Neural cell (in vitro differentiated cells): ENCODE data around the gene AKR1C4.

Experiments
- EP300 ChIP-seq: fragments of 450-650 bp; conservative IDR thresholded peaks from 2 replicates; pipeline ENCODE4 v1.6.1; 2014; ENCODE audit warnings: antibody characterized with exemption, mild to moderate bottlenecking, moderate library complexity; ENCODE audit not compliant: poor library complexity, severe bottlenecking
- EZH2 ChIP-seq: fragments of 200-600, 300-800 bp; shearing (Covaris generic), sonication (generic); IDR thresholded peaks from 2 replicates; pipeline ENCODE4 v1.6.1; 2014; ENCODE audit warnings: antibody characterized with exemption, low read length, borderline replicate concordance, mild to moderate bottlenecking; ENCODE audit not compliant: insufficient read depth, poor library complexity, severe bottlenecking
- MXI1 ChIP-seq: fragments of 450-650 bp; conservative IDR thresholded peaks from 2 replicates; pipeline ENCODE4 v1.6.1; 2014; ENCODE audit warnings: antibody characterized with exemption, mild to moderate bottlenecking; ENCODE audit not compliant: poor library complexity, severe bottlenecking
- POLR2AphosphoS5 ChIP-seq: IDR thresholded peaks from 2 replicates; pipeline ENCODE4 v1.6.1; 2012
- RAD21 ChIP-seq: fragments of 450-650 bp; conservative IDR thresholded peaks from 2 replicates; pipeline ENCODE4 v1.6.1; 2014; ENCODE audit warnings: antibody characterized with exemption, mild to moderate bottlenecking, moderate library complexity
- SMC3 ChIP-seq: fragments of 450-650 bp; conservative IDR thresholded peaks from 2 replicates; pipeline ENCODE4 v1.6.1; 2014; ENCODE audit warnings: antibody characterized with exemption, mild to moderate bottlenecking, moderate library complexity; ENCODE audit not compliant: poor library complexity
- TAF1 ChIP-seq: IDR thresholded peaks from 2 replicates; pipeline ENCODE4 v1.6.1; 2012; ENCODE audit warnings: low read depth
- TF ChIP-seq, protein P1 (sequence below): fragments of 450-650 bp; IDR thresholded peaks from 2 replicates; pipeline ENCODE4 v1.5.1; 2014; ENCODE audit warnings: antibody characterized with exemption, mild to moderate bottlenecking, moderate library complexity; ENCODE audit not compliant: poor library complexity, severe bottlenecking
- TF ChIP-seq, protein P2 (sequence below): IDR thresholded peaks from 2 replicates; pipeline ENCODE4 v1.6.1; 2012; ENCODE audit warnings: borderline replicate concordance

DNA sequence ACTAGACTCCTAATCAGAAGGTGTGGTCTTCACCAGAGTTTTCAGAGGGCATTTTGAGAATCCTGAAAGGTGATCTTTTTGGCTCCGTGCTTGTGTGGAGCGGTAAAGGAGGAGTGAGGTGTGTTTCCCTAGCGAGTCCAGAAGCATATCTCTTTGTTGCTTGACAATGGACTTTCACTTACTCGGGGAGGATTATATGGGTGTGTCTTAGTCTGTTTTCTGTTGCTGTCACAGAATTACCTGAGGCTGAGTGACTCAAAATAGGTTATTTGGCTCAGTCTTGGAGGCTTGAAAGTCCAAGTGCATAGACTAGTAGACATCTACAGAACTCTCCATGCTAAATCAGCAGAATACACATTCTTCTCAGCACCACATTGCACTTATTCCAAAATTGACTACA is 57.9 kb downstream of the AKR1C4 start:
- TF ChIP-seq, protein P1, sequence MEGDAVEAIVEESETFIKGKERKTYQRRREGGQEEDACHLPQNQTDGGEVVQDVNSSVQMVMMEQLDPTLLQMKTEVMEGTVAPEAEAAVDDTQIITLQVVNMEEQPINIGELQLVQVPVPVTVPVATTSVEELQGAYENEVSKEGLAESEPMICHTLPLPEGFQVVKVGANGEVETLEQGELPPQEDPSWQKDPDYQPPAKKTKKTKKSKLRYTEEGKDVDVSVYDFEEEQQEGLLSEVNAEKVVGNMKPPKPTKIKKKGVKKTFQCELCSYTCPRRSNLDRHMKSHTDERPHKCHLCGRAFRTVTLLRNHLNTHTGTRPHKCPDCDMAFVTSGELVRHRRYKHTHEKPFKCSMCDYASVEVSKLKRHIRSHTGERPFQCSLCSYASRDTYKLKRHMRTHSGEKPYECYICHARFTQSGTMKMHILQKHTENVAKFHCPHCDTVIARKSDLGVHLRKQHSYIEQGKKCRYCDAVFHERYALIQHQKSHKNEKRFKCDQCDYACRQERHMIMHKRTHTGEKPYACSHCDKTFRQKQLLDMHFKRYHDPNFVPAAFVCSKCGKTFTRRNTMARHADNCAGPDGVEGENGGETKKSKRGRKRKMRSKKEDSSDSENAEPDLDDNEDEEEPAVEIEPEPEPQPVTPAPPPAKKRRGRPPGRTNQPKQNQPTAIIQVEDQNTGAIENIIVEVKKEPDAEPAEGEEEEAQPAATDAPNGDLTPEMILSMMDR = no peak
- TF ChIP-seq EP300 = no peak
- TF ChIP-seq POLR2AphosphoS5 = no peak
- TF ChIP-seq RAD21 = no peak
- TF ChIP-seq EZH2 = no peak
- TF ChIP-seq, protein P2, sequence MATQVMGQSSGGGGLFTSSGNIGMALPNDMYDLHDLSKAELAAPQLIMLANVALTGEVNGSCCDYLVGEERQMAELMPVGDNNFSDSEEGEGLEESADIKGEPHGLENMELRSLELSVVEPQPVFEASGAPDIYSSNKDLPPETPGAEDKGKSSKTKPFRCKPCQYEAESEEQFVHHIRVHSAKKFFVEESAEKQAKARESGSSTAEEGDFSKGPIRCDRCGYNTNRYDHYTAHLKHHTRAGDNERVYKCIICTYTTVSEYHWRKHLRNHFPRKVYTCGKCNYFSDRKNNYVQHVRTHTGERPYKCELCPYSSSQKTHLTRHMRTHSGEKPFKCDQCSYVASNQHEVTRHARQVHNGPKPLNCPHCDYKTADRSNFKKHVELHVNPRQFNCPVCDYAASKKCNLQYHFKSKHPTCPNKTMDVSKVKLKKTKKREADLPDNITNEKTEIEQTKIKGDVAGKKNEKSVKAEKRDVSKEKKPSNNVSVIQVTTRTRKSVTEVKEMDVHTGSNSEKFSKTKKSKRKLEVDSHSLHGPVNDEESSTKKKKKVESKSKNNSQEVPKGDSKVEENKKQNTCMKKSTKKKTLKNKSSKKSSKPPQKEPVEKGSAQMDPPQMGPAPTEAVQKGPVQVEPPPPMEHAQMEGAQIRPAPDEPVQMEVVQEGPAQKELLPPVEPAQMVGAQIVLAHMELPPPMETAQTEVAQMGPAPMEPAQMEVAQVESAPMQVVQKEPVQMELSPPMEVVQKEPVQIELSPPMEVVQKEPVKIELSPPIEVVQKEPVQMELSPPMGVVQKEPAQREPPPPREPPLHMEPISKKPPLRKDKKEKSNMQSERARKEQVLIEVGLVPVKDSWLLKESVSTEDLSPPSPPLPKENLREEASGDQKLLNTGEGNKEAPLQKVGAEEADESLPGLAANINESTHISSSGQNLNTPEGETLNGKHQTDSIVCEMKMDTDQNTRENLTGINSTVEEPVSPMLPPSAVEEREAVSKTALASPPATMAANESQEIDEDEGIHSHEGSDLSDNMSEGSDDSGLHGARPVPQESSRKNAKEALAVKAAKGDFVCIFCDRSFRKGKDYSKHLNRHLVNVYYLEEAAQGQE = no peak
- TF ChIP-seq TAF1 = no peak
- TF ChIP-seq MXI1 = no peak
- TF ChIP-seq SMC3 = no peak
